HG02571 (cell line): ENCODE results near the gene DNMT3A.

Source experiments
- ATAC-seq: cut with Tn5 transposase; IDR thresholded peaks from one replicate; pipeline ENCODE4 v1.9.1; 2021; ENCODE audit warnings: mild to moderate bottlenecking, moderate library complexity; ENCODE audit not compliant: unreplicated experiment

The DNMT3A gene

GRCh38 chr2:25262288-25262687 lies 79.4 kb downstream of the DNMT3A start:
- ATAC-seq = no peak

- no peak for ATAC-seq
Observed at GRCh38 chr2:25259737-25260124, 82.0 kb downstream of the DNMT3A start.

- ATAC-seq = no peak
Observed at GRCh38 chr2:25258847-25259736, 82.6 kb downstream of the DNMT3A start.

- no peak for ATAC-seq
Observed at GRCh38 chr2:25257931-25258846, 83.5 kb downstream of the DNMT3A start.

GRCh38 chr2:25257032-25257552 lies 84.6 kb downstream of the DNMT3A start:
- no peak for ATAC-seq

GRCh38 chr2:25256488-25256875 lies 85.2 kb downstream of the DNMT3A start:
- no peak for ATAC-seq

GRCh38 chr2:25255745-25256487 lies 85.8 kb downstream of the DNMT3A start:
- no peak for ATAC-seq

GRCh38 chr2:25254961-25255360 lies 86.8 kb downstream of the DNMT3A start:
- no peak for ATAC-seq

GRCh38 chr2:25253153-25253626 lies 88.5 kb downstream of the DNMT3A start:
- no peak for ATAC-seq

- no peak for ATAC-seq
Observed at GRCh38 chr2:25252291-25253152, 89.2 kb downstream of the DNMT3A start.

- ATAC-seq = no peak
Observed at GRCh38 chr2:25251422-25252273, 90.1 kb downstream of the DNMT3A start.

GRCh38 chr2:25251071-25251421 lies 90.7 kb downstream of the DNMT3A start:
- ATAC-seq = no peak

- ATAC-seq = no peak
Observed at GRCh38 chr2:25250331-25251070, 91.2 kb downstream of the DNMT3A start.

- no peak for ATAC-seq
Observed at GRCh38 chr2:25249785-25250184, 91.9 kb downstream of the DNMT3A start.

GRCh38 chr2:25247792-25248512 lies 93.8 kb downstream of the DNMT3A start:
- ATAC-seq = no peak

- no peak for ATAC-seq
Observed at GRCh38 chr2:25246558-25247290, 95.0 kb downstream of the DNMT3A start.

- no peak for ATAC-seq
Observed at GRCh38 chr2:25246001-25246400, 95.7 kb downstream of the DNMT3A start.
